Ovary (tissue), 3 donors: ENCODE data around the gene ATP2C1.

Experiments used
- EP300 ChIP-seq: sonication (generic); formaldehyde crosslinking; IDR thresholded peaks from one replicate; pipeline ENCODE4 v1.6.1; 2017; ENCODE audit warnings: antibody characterized with exemption
- POLR2A ChIP-seq: fragments of 450-650 bp; IDR thresholded peaks from one replicate; pipeline ENCODE4 v1.6.1; 2017; ENCODE audit warnings: antibody characterized with exemption, mild to moderate bottlenecking, moderate library complexity
- TF ChIP-seq, protein P1 (sequence below), 3 donors: fragments of 450-650 bp in 2 of 3; fragments of 200-600 bp in 1 of 3; IDR thresholded peaks; one replicate each; pipeline versions ENCODE4 v1.5.1 to v1.8.0; 2016 to 2022; ENCODE audit warnings: antibody characterized with exemption in 3 of 3, mild to moderate bottlenecking in 1 of 3
- donor health status: DM: no; HTN: no; CAD: no.

DNA sequence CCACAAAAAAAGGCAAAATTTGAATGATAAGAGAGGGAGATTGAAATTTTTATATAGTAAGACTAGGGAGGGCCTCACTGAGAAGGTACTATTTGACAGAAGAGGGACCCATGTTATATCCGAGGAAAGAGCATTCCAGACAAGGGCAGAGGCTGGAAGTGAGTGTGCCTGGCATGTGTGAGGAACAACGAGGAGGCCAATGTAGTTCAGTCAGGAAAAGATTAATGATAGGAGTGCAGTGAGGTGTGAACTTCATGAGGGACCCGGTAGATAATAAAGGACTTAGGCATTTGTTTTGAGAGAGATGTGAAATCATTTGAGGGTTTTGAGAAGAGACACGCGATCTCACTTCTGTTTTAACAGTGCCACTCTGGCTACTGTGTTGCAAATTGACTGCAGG, 96.4 kb downstream of the ATP2C1 start:
- TF ChIP-seq, protein P1, sequence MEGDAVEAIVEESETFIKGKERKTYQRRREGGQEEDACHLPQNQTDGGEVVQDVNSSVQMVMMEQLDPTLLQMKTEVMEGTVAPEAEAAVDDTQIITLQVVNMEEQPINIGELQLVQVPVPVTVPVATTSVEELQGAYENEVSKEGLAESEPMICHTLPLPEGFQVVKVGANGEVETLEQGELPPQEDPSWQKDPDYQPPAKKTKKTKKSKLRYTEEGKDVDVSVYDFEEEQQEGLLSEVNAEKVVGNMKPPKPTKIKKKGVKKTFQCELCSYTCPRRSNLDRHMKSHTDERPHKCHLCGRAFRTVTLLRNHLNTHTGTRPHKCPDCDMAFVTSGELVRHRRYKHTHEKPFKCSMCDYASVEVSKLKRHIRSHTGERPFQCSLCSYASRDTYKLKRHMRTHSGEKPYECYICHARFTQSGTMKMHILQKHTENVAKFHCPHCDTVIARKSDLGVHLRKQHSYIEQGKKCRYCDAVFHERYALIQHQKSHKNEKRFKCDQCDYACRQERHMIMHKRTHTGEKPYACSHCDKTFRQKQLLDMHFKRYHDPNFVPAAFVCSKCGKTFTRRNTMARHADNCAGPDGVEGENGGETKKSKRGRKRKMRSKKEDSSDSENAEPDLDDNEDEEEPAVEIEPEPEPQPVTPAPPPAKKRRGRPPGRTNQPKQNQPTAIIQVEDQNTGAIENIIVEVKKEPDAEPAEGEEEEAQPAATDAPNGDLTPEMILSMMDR (IDR thresholded peaks at IDR 0.05): no peak
- TF ChIP-seq POLR2A: no peak
- TF ChIP-seq EP300: no peak
